HCT116 (cell line): ENCODE data around the gene PDHB. TPM values are rescaled to one million over a fixed set of nuclear protein-coding genes. Genes with fewer than 3 reads are reported as not detected.

ENCODE experiments used
- ATAC-seq: fragments of 200-7000 bp; cut with Tn5 transposase; 2 replicates; pipeline ENCODE4 v1.9.1; 2020; ENCODE audit warnings: mild to moderate bottlenecking, moderate library complexity
- BruUV-seq: library from RNA; stranded (reverse); fragments of 400-500 nt; replicated peaks from 2 replicates; lab custom pipeline; 2021; lab: Mats Ljungman, UMichigan
- CTCF ChIA-PET: fragments of 300-600 bp; sonication (Branson Sonifier 250); formaldehyde crosslinking; loops from one replicate; lab custom pipeline; 2021; ENCODE audit warnings: antibody characterized with exemption; lab: Charles Lee
- POLR2A ChIA-PET: fragments of 300-600, 350-600 bp; sonication (Branson Sonifier 250); formaldehyde crosslinking; loops from one replicate; lab custom pipeline; 2021; ENCODE audit warnings: antibody characterized with exemption; lab: Charles Lee
- RAD21 ChIA-PET, 2 experiments: fragments of 300-600 bp; sonication (Branson Sonifier 250); formaldehyde crosslinking; loops; one replicate each; lab custom pipeline; 2023; ENCODE audit warnings: low total read pairs in 2 of 2; ENCODE audit not compliant: uncharacterized antibody in 2 of 2, unreplicated experiment in 2 of 2, low non-redundant PET in 1 of 2; lab: Charles Lee
- DNase-seq: peaks from one replicate; pipeline ENCODE4 v3.0.0-alpha.2; 2010; ENCODE audit warnings: low read depth, low spot score
- H2AFZ ChIP-seq: fragments of 200-600 bp; shearing (Covaris generic), sonication (generic); 2 replicates; pipeline ENCODE4 v1.6.1; 2017; ENCODE audit warnings: low read depth, mixed run types, mixed read lengths, antibody characterized with exemption, low read length; ENCODE audit not compliant: poor library complexity, severe bottlenecking
- H3K27ac ChIP-seq: 2 replicates; pipeline ENCODE4 v1.5.1; 2012; ENCODE audit warnings: low read depth, low read length
- H3K27me3 ChIP-seq: fragments of 200-600 bp; sonication (generic); 2 replicates; pipeline ENCODE4 v1.6.1; 2016; ENCODE audit warnings: mixed run types, low read length, mixed read lengths; ENCODE audit not compliant: insufficient read depth
- H3K36me3 ChIP-seq, 2 experiments: fragments of 200-500 bp in 1 of 2; fragments of 200-600 bp in 1 of 2; sonication (Bioruptor generic) in 1 of 2; sonication (generic) in 1 of 2; 2 replicates each; pipeline versions ENCODE4 v1.5.1 to v1.6.1; 2014 to 2016; ENCODE audit warnings: low read length in 2 of 2, inconsistent platforms in 1 of 2, mixed read lengths in 1 of 2, mixed run types in 1 of 2; ENCODE audit not compliant: insufficient read depth in 2 of 2, control insufficient read depth in 1 of 2
- H3K4me1 ChIP-seq, 2 experiments: fragments of 200-600 bp in 1 of 2; sonication (generic) in 1 of 2; 2 replicates each; pipeline versions ENCODE4 v1.5.1 to v1.6.1; 2012 to 2017; ENCODE audit warnings: low read length in 2 of 2, inconsistent platforms in 1 of 2, mild to moderate bottlenecking in 1 of 2, mixed read lengths in 1 of 2, mixed run types in 1 of 2, moderate library complexity in 1 of 2; ENCODE audit not compliant: insufficient read depth in 2 of 2, control insufficient read depth in 1 of 2
- H3K4me2 ChIP-seq: fragments of 200-600 bp; sonication (generic); 2 replicates; pipeline ENCODE4 v1.6.1; 2017; ENCODE audit warnings: mixed run types, low read length, mixed read lengths
- H3K4me3 ChIP-seq, 2 experiments: fragments of 200-600 bp in 1 of 2; sonication (generic) in 1 of 2; replicated peaks in 1 of 2; 2 replicates each; pipeline ENCODE4 v1.5.1; 2011 to 2016; ENCODE audit warnings: low read length in 2 of 2, control low read depth in 1 of 2, low read depth in 1 of 2, mild to moderate bottlenecking in 1 of 2, mixed read lengths in 1 of 2, mixed run types in 1 of 2
- H3K79me2 ChIP-seq: fragments of 200-600 bp; sonication (generic); 2 replicates; pipeline ENCODE4 v1.6.1; 2017; ENCODE audit warnings: mild to moderate bottlenecking, mixed run types, low read length, moderate library complexity, mixed read lengths; ENCODE audit not compliant: insufficient read depth
- H3K9ac ChIP-seq: fragments of 200-600 bp; sonication (generic); 2 replicates; pipeline ENCODE4 v1.6.1; 2016; ENCODE audit warnings: low read length, mixed read lengths
- H3K9me2 ChIP-seq: fragments of 200-600 bp; sonication (generic), shearing (Covaris generic); 2 replicates; pipeline ENCODE4 v1.6.1; 2017; ENCODE audit warnings: mixed run types, mild to moderate bottlenecking, moderate library complexity; ENCODE audit not compliant: insufficient read depth
- H3K9me3 ChIP-seq, 2 experiments: fragments of 200-500 bp in 1 of 2; fragments of 200-600 bp in 1 of 2; sonication (Bioruptor generic) in 1 of 2; sonication (generic) in 1 of 2; 2 replicates each; pipeline ENCODE4 v1.6.1; 2014 to 2017; ENCODE audit warnings: low read length in 2 of 2, mixed read lengths in 2 of 2, inconsistent platforms in 1 of 2, low read depth in 1 of 2, mild to moderate bottlenecking in 1 of 2, mixed run types in 1 of 2, moderate library complexity in 1 of 2; ENCODE audit not compliant: control insufficient read depth in 1 of 2, insufficient read depth in 1 of 2
- H4K20me1 ChIP-seq: fragments of 200-600 bp; sonication (generic), shearing (Covaris generic); 2 replicates; pipeline ENCODE4 v1.6.1; 2017; ENCODE audit warnings: mixed run types, mild to moderate bottlenecking, moderate library complexity; ENCODE audit not compliant: insufficient read depth
- CEBPB ChIP-seq: IDR thresholded peaks from 2 replicates; pipeline ENCODE4 v1.6.1; 2012; ENCODE audit warnings: low read depth
- EGR1 ChIP-seq: IDR thresholded peaks from 2 replicates; pipeline ENCODE4 v1.6.1; 2012; ENCODE audit warnings: low read depth
- EZH2 ChIP-seq: fragments of 200-600 bp; sonication (generic); IDR thresholded peaks from 2 replicates; pipeline ENCODE4 v1.6.1; 2017; ENCODE audit warnings: antibody characterized with exemption, mixed run types
- JUND ChIP-seq: IDR thresholded peaks from 2 replicates; pipeline ENCODE4 v1.6.1; 2012
- POLR2A ChIP-seq: IDR thresholded peaks from 2 replicates; pipeline ENCODE4 v1.7.0; 2011; ENCODE audit warnings: borderline replicate concordance; ENCODE audit not compliant: insufficient read depth, insufficient read length; ENCODE audit errors: extremely low read depth
- SIN3A ChIP-seq: IDR thresholded peaks from 2 replicates; pipeline ENCODE4 v1.6.1; 2012; ENCODE audit warnings: low read depth
- SP1 ChIP-seq: IDR thresholded peaks from 2 replicates; pipeline ENCODE4 v1.6.1; 2012; ENCODE audit warnings: low read depth
- SRF ChIP-seq: IDR thresholded peaks from 2 replicates; pipeline ENCODE4 v1.6.1; 2012; ENCODE audit warnings: low read depth
- TCF7L2 ChIP-seq: IDR thresholded peaks from 2 replicates; pipeline ENCODE4 v1.7.0; 2011; ENCODE audit warnings: borderline replicate concordance, inconsistent platforms; ENCODE audit not compliant: insufficient read depth, insufficient read length; ENCODE audit errors: extremely low read depth
- intact Hi-C: fragments of 100-400 bp; cut with micrococcal nuclease; formaldehyde crosslinking; loops from 2 replicates; pipeline ENCODE4 v1.10.0; 2022
- total RNA-seq: library from RNA; stranded (reverse); gene quantifications from one replicate; pipeline ENCODE4 v1.2.1, GENCODE V29; 2021; ENCODE audit not compliant: unreplicated experiment
- TF ChIP-seq, protein P1 (sequence below): IDR thresholded peaks from 2 replicates; pipeline ENCODE4 v1.6.1; 2011; ENCODE audit warnings: mild to moderate bottlenecking, low read length, moderate library complexity; ENCODE audit not compliant: insufficient replicate concordance; ENCODE audit errors: extremely low read depth
- TF ChIP-seq, protein P2 (sequence below): IDR thresholded peaks from 2 replicates; pipeline ENCODE4 v1.6.1; 2012; ENCODE audit warnings: low read depth
- TF ChIP-seq, protein P3 (sequence below), 3 experiments: fragments of 200-600 bp in 1 of 3; sonication (generic) in 1 of 3; IDR thresholded peaks in 2 of 3; conservative IDR thresholded peaks in 1 of 3; 2 replicates each; pipeline ENCODE4 v1.5.1; 2012 to 2017; ENCODE audit warnings: low read depth in 2 of 3, low read length in 2 of 3, antibody characterized with exemption in 1 of 3, borderline replicate concordance in 1 of 3, control low read depth in 1 of 3, mild to moderate bottlenecking in 1 of 3, mixed read lengths in 1 of 3, mixed run types in 1 of 3, moderate library complexity in 1 of 3; ENCODE audit not compliant: insufficient read depth in 1 of 3

Gene PDHB
- total RNA-seq, 1 experiment from 2014 or later: 60.2 TPM

DNA sequence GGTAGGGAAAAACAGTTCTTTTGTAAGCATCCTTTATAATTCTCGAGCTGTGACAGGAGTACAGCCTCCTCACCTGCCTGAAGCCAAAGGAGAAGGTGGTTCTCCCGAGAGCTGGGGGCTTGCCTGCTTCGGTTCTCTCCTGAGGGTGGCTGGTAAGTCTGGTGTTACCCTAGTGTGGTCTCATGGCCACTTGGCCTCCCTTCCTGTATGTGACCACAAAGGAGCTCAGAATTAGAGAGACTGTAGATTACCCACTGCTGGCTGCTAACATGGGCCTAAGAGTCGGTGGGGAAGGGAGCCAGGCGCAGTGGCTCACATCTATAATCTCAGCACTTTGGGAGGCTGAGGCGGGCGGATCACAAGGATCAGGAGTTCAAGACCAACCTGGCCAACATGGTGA is 12.6 kb downstream of the PDHB start:
- Histone ChIP-seq H2AFZ (no peak overlapping the region), H3K79me2 (no peaks in the 10 kb centered on the region), H3K4me1 (no peaks in the 10 kb centered on the region), H3K27ac (no peak overlapping the region), H3K9ac (no peak overlapping the region), H3K9me3 (no peaks in the 10 kb centered on the region), H3K36me3 (0 out of 4 replicates have a peak, but pooled peaks cover 0 to under 1% of the 10 kb centered on the region in 2 experiments), H4K20me1 (no peaks in the 10 kb centered on the region), H3K27me3 (no peaks in the 10 kb centered on the region), H3K9me2 (no peaks in the 10 kb centered on the region), H3K4me3 (no peak overlapping the region), H3K4me2 (no peak overlapping the region)
- POLR2A ChIA-PET: no interaction called here
- TF ChIP-seq, protein P1, sequence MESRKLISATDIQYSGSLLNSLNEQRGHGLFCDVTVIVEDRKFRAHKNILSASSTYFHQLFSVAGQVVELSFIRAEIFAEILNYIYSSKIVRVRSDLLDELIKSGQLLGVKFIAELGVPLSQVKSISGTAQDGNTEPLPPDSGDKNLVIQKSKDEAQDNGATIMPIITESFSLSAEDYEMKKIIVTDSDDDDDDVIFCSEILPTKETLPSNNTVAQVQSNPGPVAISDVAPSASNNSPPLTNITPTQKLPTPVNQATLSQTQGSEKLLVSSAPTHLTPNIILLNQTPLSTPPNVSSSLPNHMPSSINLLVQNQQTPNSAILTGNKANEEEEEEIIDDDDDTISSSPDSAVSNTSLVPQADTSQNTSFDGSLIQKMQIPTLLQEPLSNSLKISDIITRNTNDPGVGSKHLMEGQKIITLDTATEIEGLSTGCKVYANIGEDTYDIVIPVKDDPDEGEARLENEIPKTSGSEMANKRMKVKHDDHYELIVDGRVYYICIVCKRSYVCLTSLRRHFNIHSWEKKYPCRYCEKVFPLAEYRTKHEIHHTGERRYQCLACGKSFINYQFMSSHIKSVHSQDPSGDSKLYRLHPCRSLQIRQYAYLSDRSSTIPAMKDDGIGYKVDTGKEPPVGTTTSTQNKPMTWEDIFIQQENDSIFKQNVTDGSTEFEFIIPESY: no peak
- no peak for TF ChIP-seq EZH2
- no peak for TF ChIP-seq SRF
- TF ChIP-seq TCF7L2: no peak
- no peak for ATAC-seq
- BruUV-seq: no TSS peak
- RAD21 ChIA-PET: no interaction called here
- CTCF ChIA-PET: no interaction called here
- DNase-seq: no peak
- intact Hi-C loops: no loop called here

DNA sequence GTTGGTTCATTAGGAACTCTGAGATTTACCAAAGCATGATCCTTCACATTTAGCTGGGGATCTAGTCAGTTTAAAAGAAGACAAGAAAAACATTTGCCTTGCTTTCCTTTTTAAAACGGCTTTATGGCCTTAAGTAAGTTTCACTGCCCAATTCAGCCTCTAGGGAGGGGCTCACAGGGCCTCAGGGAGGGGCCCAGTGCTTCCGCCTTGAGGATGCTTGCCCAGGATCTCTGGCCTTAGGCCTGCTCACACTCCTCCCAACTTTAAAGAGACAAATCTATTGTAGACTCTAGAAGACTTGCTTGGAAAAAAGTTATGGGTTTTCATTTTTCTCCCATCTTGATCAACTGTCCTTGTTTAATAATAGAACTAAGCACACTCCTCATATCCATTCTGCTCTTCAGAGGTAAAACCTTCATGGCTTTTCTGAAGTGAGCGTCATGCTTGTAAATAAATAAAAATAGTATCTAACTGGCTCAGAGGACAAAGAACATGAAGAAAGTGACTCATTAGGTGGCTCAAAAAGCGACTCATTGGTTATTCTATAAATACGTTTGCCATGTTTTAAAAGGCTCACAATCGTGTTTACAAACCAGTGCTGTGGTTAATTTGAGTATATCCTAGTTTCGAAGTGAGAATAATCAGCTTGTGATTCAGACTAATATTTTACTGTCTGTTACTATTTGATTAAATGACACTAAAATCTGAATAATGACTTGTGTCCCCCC is 13.7 kb downstream of the PDHB start:
- DNase-seq (no peak), ATAC-seq (no peak)
- no peaks in the 10 kb centered on the region for H3K79me2 ChIP-seq
- no peaks in the 10 kb centered on the region for H3K27me3 ChIP-seq
- no peak overlapping the region for H2AFZ ChIP-seq
- H3K4me2 ChIP-seq: no peak overlapping the region
- no peaks in the 10 kb centered on the region for H3K9me2 ChIP-seq
- POLR2A ChIA-PET: no interaction called here
- H3K9ac ChIP-seq: no peak overlapping the region
- no peaks in the 10 kb centered on the region for H3K9me3 ChIP-seq
- no TSS peak for BruUV-seq
- RAD21 ChIA-PET: no interaction called here
- H3K4me1 ChIP-seq: no peaks in the 10 kb centered on the region
- H3K27ac ChIP-seq: no peak overlapping the region
- H3K4me3 ChIP-seq: no peak overlapping the region
- H4K20me1 ChIP-seq: no peaks in the 10 kb centered on the region
- H3K36me3 ChIP-seq: no peaks in the 10 kb centered on the region
- intact Hi-C loops: no loop called here
- CTCF ChIA-PET: no interaction called here
- TF ChIP-seq JUND (no peak), SP1 (no peak), TCF7L2 (no peak), SIN3A (no peak), EGR1 (no peak), POLR2A (no peak), CEBPB (no peak)
- TF ChIP-seq, protein P2, sequence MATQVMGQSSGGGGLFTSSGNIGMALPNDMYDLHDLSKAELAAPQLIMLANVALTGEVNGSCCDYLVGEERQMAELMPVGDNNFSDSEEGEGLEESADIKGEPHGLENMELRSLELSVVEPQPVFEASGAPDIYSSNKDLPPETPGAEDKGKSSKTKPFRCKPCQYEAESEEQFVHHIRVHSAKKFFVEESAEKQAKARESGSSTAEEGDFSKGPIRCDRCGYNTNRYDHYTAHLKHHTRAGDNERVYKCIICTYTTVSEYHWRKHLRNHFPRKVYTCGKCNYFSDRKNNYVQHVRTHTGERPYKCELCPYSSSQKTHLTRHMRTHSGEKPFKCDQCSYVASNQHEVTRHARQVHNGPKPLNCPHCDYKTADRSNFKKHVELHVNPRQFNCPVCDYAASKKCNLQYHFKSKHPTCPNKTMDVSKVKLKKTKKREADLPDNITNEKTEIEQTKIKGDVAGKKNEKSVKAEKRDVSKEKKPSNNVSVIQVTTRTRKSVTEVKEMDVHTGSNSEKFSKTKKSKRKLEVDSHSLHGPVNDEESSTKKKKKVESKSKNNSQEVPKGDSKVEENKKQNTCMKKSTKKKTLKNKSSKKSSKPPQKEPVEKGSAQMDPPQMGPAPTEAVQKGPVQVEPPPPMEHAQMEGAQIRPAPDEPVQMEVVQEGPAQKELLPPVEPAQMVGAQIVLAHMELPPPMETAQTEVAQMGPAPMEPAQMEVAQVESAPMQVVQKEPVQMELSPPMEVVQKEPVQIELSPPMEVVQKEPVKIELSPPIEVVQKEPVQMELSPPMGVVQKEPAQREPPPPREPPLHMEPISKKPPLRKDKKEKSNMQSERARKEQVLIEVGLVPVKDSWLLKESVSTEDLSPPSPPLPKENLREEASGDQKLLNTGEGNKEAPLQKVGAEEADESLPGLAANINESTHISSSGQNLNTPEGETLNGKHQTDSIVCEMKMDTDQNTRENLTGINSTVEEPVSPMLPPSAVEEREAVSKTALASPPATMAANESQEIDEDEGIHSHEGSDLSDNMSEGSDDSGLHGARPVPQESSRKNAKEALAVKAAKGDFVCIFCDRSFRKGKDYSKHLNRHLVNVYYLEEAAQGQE: no peak
- TF ChIP-seq, protein P3, sequence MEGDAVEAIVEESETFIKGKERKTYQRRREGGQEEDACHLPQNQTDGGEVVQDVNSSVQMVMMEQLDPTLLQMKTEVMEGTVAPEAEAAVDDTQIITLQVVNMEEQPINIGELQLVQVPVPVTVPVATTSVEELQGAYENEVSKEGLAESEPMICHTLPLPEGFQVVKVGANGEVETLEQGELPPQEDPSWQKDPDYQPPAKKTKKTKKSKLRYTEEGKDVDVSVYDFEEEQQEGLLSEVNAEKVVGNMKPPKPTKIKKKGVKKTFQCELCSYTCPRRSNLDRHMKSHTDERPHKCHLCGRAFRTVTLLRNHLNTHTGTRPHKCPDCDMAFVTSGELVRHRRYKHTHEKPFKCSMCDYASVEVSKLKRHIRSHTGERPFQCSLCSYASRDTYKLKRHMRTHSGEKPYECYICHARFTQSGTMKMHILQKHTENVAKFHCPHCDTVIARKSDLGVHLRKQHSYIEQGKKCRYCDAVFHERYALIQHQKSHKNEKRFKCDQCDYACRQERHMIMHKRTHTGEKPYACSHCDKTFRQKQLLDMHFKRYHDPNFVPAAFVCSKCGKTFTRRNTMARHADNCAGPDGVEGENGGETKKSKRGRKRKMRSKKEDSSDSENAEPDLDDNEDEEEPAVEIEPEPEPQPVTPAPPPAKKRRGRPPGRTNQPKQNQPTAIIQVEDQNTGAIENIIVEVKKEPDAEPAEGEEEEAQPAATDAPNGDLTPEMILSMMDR (IDR thresholded peaks at IDR 0.05 in 2 of 3, conservative IDR thresholded peaks at IDR 0.05 in 1 of 3; ENCODE audit: borderline replicate concordance in 1 of 3, insufficient read depth in 1 of 3, low read depth in 2 of 3, low read length in 2 of 3): no peak
